GM12892 (cell line): ENCODE data around the gene CLNK.

Experiments
- DNase-seq: peaks from one replicate; pipeline ENCODE4 v3.0.0; 2011; ENCODE audit not compliant: insufficient read length
- FAIRE-seq: peaks from 2 replicates; lab custom pipeline; 2011; peaks lifted over from hg19 to GRCh38; lab: Jason Lieb, UNC
- POLR2A ChIP-seq: IDR thresholded peaks from 2 replicates; pipeline ENCODE4 v1.6.1; 2011; ENCODE audit warnings: low read depth, low read length, control low read depth
- POLR2AphosphoS5 ChIP-seq: IDR thresholded peaks from 2 replicates; pipeline ENCODE4 v1.6.1; 2011; ENCODE audit warnings: low read depth, low read length, control low read depth
- TAF1 ChIP-seq: IDR thresholded peaks from 2 replicates; pipeline ENCODE4 v1.6.1; 2011; ENCODE audit warnings: low read depth, mild to moderate bottlenecking, control low read depth, low read length, borderline replicate concordance

The CLNK gene

DNA sequence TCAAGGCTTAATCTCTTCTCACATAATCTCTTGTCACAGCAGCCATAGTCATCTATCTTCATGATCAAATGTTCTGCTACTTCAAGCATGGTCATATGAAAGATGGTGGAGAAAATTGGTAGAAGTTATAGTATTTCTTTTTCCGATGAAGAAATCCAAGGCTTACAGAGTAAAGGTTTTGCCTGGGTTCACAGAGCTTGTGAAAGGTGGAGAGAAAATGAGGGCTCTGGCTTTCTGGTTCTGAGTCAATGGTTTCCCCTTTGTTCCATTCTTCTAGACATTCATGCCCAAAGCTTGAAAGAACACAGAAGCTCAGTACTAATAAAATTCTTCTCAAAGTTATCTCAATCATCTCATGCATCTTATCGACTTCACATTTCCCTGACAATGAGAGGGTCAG lies 36.1 kb downstream of the CLNK start:
- FAIRE-seq = no peak
- TF ChIP-seq POLR2AphosphoS5 = no peak
- no peak for TF ChIP-seq POLR2A
- no peak for TF ChIP-seq TAF1
- no peak for DNase-seq

DNA sequence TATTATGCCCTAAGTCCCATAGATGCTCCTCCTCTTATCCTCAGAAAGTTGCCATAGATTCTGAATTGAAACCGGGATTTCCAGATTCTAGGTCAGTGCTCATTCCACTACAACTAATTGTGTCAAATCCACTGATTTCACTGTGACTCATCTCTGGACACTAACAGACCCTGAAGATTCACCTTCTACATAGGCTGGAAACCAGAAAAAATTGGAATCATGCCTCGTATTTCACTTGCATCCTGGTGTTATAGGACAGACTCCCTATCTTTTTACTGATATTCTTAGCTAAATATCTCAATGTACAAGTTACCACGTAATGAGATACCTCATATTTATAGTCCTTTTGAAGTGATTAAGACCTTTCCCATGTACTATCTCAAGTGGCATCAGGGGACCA lies 36.7 kb downstream of the CLNK start:
- TF ChIP-seq POLR2A = no peak
- no peak for TF ChIP-seq POLR2AphosphoS5
- no peak for TF ChIP-seq TAF1
- FAIRE-seq (no peak), DNase-seq (no peak)

DNA sequence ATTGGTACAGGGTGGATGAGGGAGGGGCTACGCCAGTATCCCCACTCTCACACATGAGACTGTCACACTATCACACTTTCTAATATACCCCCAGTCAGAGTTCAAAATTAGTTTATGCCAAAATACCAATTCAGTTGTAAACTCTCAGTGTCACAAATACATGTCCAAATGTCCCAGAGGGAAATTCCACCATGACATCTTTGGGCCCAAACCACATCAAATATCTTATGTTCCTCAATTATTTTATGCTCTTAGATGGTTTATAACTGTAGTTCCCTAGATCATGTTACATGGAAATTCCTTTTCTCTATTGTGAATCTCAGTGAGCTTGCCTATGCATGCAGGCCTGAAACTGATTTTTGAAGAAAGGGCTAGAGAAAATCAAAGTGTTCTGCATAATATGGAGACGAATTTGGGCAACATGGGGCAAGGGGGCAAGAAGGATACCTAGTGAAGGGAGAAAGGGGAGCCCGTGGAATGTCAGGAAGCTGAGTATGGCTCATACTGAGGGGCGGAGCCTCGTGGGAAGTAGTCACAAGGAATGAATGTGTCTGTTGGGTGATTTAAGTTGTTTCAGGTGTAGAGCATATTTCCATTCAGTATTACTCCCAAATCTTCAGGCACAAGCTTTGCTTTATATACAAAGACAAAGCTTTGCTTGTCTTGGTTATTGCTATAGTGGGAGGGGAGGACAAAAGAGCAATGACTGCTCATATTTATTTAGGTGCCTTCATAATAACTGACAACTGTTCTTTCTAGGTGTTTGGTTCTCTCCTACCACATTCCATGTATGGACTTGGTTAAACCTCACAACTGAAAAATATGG lies 40.8 kb downstream of the CLNK start:
- DNase-seq (no peak), FAIRE-seq (no peak)
- TF ChIP-seq TAF1 = no peak
- TF ChIP-seq POLR2A = no peak
- TF ChIP-seq POLR2AphosphoS5 = no peak

DNA sequence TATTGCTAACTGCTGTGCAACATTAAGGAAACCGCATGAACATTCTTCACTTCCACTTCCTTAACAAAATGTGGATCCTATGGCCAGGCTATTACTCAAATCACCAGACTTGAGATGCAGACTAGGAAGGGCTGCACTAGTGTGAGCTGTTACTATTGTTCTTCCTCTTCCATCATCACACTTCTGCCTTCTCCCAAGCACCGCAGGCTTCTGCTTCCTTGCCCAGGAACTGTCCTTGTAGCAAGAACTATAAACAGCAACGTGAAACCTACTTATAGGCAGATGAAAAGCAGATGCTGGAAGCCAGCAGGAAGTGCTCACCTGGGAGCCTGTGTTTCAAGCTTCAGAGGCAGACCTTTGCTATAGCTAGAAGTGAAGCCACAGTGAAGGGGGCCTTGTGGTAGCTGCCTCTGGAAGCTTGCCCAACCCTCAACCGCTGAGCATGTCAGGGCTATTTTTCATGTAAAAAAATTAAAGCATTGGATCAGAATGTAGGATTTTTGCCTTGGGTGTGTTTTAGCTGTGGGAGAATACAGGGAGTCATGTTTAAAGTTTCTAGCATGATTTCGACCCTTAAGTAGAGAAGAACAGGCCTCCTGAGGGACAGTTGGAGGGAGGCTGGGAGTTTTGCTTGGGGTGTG lies 43.9 kb downstream of the CLNK start:
- no peak for FAIRE-seq
- no peak for TF ChIP-seq POLR2AphosphoS5
- DNase-seq = no peak

- DNase-seq = no peak
- FAIRE-seq = no peak
- TF ChIP-seq POLR2A (no peak), TAF1 (no peak), POLR2AphosphoS5 (no peak)
Observed at GRCh38 chr4:10639664-10640063, 44.9 kb downstream of the CLNK start.

GRCh38 chr4:10639100-10639499 lies 45.5 kb downstream of the CLNK start:
- DNase-seq (no peak), FAIRE-seq (no peak)

DNA sequence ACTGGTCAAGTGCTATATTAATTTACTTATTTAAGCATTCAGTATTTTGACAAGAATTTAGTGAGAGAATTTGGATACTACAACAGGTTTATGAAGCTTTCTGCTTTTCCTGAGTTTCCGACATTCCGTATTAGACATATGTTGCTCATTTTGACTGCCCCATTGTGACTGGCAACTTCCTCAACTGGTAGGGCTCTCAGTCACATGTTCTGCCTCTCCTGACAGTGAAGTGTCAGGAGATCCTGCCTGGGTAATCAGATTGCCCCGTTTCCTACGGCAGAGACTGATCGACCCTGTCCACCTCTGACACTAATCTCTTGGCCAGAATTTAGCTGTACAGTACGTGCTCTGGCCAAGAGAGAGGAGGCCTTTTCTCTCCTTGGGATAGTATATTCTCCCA lies 49.5 kb downstream of the CLNK start:
- no peak for FAIRE-seq
- no peak for TF ChIP-seq TAF1
- TF ChIP-seq POLR2A = no peak
- no peak for TF ChIP-seq POLR2AphosphoS5
- DNase-seq = no peak

More at GRCh38 chr4:10639100-10639499, 45.5 kb downstream of the CLNK start:
- TF ChIP-seq POLR2AphosphoS5 (no peak), TAF1 (no peak), POLR2A (no peak)

DNA sequence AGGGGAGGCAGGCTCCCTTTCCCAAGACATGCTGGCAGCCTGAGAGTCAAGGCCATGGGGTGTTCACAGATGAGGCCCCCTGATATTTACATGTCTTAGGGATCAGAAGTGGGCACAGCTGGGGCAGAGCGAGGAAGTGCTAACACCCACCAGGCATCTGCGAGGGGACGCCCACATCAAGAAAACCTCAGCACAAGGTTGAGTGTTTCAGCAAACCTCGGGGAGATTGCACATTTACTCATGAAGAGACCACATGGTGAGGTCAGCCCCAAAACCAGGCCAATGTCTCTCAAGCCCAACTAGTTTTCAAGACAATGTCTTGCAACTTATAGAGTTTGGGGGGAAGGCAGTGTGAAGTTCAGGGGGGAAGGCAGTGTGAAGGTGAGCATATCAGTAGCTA lies 55.2 kb downstream of the CLNK start:
- no peak for DNase-seq
- no peak for FAIRE-seq
- no peak for TF ChIP-seq POLR2AphosphoS5
- no peak for TF ChIP-seq POLR2A
- no peak for TF ChIP-seq TAF1

DNA sequence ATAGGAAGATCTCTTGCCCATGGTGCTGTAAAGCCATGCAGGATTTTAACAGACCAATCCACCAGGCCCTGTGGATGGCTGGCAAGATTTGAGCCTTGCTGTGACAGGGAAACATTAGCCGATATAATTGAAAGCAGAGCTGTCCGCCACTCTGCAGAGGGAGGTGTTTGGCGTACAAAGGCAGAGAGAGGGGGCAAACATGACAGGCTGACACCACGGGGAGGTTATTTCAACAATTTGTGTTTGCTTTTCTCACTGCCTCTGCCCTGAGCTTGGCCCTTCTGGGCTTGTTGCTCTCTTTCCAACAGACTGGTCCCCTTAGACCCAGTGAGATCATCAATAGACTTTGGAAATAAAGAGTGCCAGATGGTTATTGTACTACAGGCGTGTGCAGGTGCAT lies 59.4 kb downstream of the CLNK start:
- no peak for DNase-seq
- TF ChIP-seq POLR2A (no peak), POLR2AphosphoS5 (no peak), TAF1 (no peak)

DNA sequence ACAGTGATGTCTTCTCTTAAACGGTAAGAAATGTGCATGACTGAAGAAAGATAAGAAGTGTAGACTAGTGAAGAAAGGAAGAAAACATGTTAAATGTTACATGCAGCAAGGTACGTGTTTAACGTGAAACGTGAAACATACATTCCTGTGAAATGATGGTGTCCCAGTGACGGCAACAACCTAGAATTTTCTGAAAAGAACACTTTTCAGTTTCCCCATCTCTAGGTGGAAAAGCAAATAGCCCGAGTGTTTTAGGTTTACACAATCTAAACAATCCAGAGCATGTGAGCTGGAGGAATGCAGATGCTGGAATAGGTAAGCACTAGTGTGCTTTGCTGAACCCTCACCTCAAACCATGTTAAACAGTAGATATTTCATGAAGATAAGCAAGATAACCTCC lies 60.7 kb downstream of the CLNK start:
- no peak for DNase-seq
- no peak for FAIRE-seq
- TF ChIP-seq POLR2AphosphoS5 = no peak
- no peak for TF ChIP-seq POLR2A
- no peak for TF ChIP-seq TAF1

More for the DNA sequence above, 59.4 kb downstream of the CLNK start:
- peak; percentile 24 for FAIRE-seq

GRCh38 chr4:10623241-10623640 lies 61.3 kb downstream of the CLNK start:
- TF ChIP-seq POLR2A (no peak), POLR2AphosphoS5 (no peak), TAF1 (no peak)
- DNase-seq (no peak), FAIRE-seq (no peak)

DNA sequence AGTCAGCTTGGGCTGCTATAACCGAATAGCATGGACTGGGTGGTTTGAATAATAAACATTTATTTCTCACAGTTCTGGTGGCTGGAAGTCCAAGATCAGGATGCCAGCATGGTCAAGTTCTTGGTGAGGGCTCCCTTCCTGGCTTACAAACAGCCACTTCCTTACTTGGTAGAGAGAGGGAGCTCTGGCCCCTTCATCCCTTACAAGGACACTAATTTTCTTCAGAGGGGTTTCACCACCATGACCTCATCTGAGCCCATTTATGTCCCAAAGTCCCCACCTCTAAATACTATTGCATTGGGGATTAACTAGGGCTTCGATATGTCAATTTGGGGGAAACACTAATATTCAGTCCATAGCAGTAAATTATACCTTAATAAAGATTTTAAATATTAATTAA lies 61.8 kb downstream of the CLNK start:
- no peak for FAIRE-seq
- TF ChIP-seq POLR2AphosphoS5 = no peak
- DNase-seq = no peak

- FAIRE-seq (no peak), DNase-seq (no peak)
- TF ChIP-seq POLR2A (no peak), POLR2AphosphoS5 (no peak), TAF1 (no peak)
Observed at GRCh38 chr4:10620935-10621488, 63.6 kb downstream of the CLNK start.
